ENCODE results near the gene AGPS. TPM values are rescaled to one million over a fixed set of nuclear protein-coding genes. Genes with fewer than 3 reads are reported as not detected.
A peak's percentile ranks its signal among the peaks of the same experiment; 100 is the strongest.

AGPS gene
- total and polyA plus RNA-seq, 2 of the 13 experiments (the other 11 are each of a cell fraction or from before 2014, with no cell fraction given), result 39.4 to 99.0 TPM

- peak; percentile 89 for TF ChIP-seq FOXP4 (CRISPR knock-in tag; IDR thresholded peaks at IDR 0.05)
- peak; percentile 38 for TF ChIP-seq HNF4A (CRISPR knock-in tag; IDR thresholded peaks at IDR 0.05)
- peak; percentile 69 for TF ChIP-seq MED1 (CRISPR knock-in tag; IDR thresholded peaks at IDR 0.05)
- peak in 1 of 2 experiments; percentile 85; a peak in 2 of 4 replicates for TF ChIP-seq EP300 (IDR thresholded peaks at IDR 0.05; ENCODE audit: low read depth in 2 of 2, low read length in 2 of 2)
- no peak for TF ChIP-seq EP300 (CRISPR knock-in tag; IDR thresholded peaks at IDR 0.05; ENCODE audit: borderline replicate concordance)
- TF ChIP-seq ZBED4 (CRISPR knock-in tag; IDR thresholded peaks at IDR 0.05; ENCODE audit: borderline replicate concordance), result 0 out of 2 replicates have a peak, but pooled peaks have one; percentile 25
- no peak for TF ChIP-seq BORCS8-MEF2B (CRISPR knock-in tag; IDR thresholded peaks at IDR 0.05)
- peak; percentile 86 for TF ChIP-seq JUND (CRISPR knock-in tag; IDR thresholded peaks at IDR 0.05)
- TF ChIP-seq ASH2L (IDR thresholded peaks at IDR 0.05; ENCODE audit: insufficient read length, low read depth, low read length), result peak; percentile 17
- peak; percentile 64; the same call in 1 of the 2 replicates for TF ChIP-seq ZNF556 (CRISPR knock-in tag; IDR thresholded peaks at IDR 0.05; ENCODE audit: borderline replicate concordance)
- peak; percentile 54; the same call in 1 of the 2 replicates for TF ChIP-seq ERF (CRISPR knock-in tag; IDR thresholded peaks at IDR 0.05)
- peak; percentile 99 for TF ChIP-seq SOX5 (CRISPR knock-in tag; IDR thresholded peaks at IDR 0.05; ENCODE audit: borderline replicate concordance)
- no peak for TF ChIP-seq ZNF550 (CRISPR knock-in tag; IDR thresholded peaks at IDR 0.05; ENCODE audit: borderline replicate concordance)
- no peak for TF ChIP-seq TSC22D2 (CRISPR knock-in tag; IDR thresholded peaks at IDR 0.05; ENCODE audit: borderline replicate concordance)
- peak; percentile 88 for TF ChIP-seq GATAD2A (CRISPR knock-in tag; IDR thresholded peaks at IDR 0.05)
- TF ChIP-seq HNRNPL (IDR thresholded peaks at IDR 0.05; ENCODE audit: low read depth, low read length), result peak; percentile 55; the same call in 1 of the 2 replicates
- peak; percentile 31; the same call in 1 of the 2 replicates for TF ChIP-seq NR2F2 (IDR thresholded peaks at IDR 0.05; ENCODE audit: borderline replicate concordance, low read depth)
- peak; percentile 75 for TF ChIP-seq ZNF770 (CRISPR knock-in tag; IDR thresholded peaks at IDR 0.05)
- 0 out of 2 replicates have a peak, but pooled peaks have one; percentile 32 for TF ChIP-seq IKZF5 (CRISPR knock-in tag; IDR thresholded peaks at IDR 0.05)
- TF ChIP-seq ZNF143 (CRISPR knock-in tag; IDR thresholded peaks at IDR 0.05), result no peak
- peak; percentile 79; the same call in 1 of the 2 replicates for TF ChIP-seq FOXJ3 (CRISPR knock-in tag; IDR thresholded peaks at IDR 0.05; ENCODE audit: borderline replicate concordance)
Observed at GRCh38 chr2:177396703-177397460, 4.3 kb downstream of the AGPS start (continued).
